Lower lobe of right lung (tissue), 2 donors: ENCODE data around the gene TCF7L2. TPM values are rescaled to one million over a fixed set of nuclear protein-coding genes. Genes with fewer than 3 reads are reported as not detected.

Source experiments
- ATAC-seq, 2 donors: fragments of 200-7000 bp; cut with Tn5 transposase; one replicate each; pipeline ENCODE4 v1.9.1; 2020 to 2022; ENCODE audit warnings: mild to moderate bottlenecking in 2 of 2, moderate library complexity in 2 of 2
- DNase-seq: peaks from one replicate; pipeline ENCODE4 v3.0.0-alpha.2; 2020
- H3K27ac ChIP-seq: fragments of 200-600 bp; one replicate; pipeline ENCODE4 v1.8.0; 2022
- H3K27me3 ChIP-seq: fragments of 200-600 bp; one replicate; pipeline ENCODE4 v1.8.0; 2022; ENCODE audit warnings: low read depth
- H3K36me3 ChIP-seq: fragments of 200-600 bp; one replicate; pipeline ENCODE4 v1.8.0; 2022; ENCODE audit warnings: mild to moderate bottlenecking
- H3K4me1 ChIP-seq: fragments of 200-600 bp; one replicate; pipeline ENCODE4 v1.8.0; 2022
- H3K4me3 ChIP-seq: fragments of 200-600 bp; one replicate; pipeline ENCODE4 v1.8.0; 2022; ENCODE audit warnings: mild to moderate bottlenecking
- H3K9me3 ChIP-seq: fragments of 200-600 bp; one replicate; pipeline ENCODE4 v1.8.0; 2022
- CTCF ChIP-seq: fragments of 200-600 bp; IDR thresholded peaks from one replicate; pipeline ENCODE4 v1.8.0; 2022; ENCODE audit warnings: antibody characterized with exemption, mild to moderate bottlenecking
- intact Hi-C: fragments of 100-400 bp; cut with DNase I; formaldehyde crosslinking; loops from one replicate; pipeline ENCODE4 v1.11.0; 2022
- total RNA-seq: library from RNA; stranded (reverse); fragmentation: NEBNext Ultra II Directional; extraction: Animal tissue kit (Norgen Biotek cat#: 25700); gene quantifications from one replicate; pipeline ENCODE4 v1.2.1, GENCODE V29; 2021
- donor health status: DM: no; HTN: yes; CAD: no; lungs with severe emphysema.

Gene TCF7L2
- total RNA-seq, 1 donor from 2014 or later, result 71.2 TPM

DNA sequence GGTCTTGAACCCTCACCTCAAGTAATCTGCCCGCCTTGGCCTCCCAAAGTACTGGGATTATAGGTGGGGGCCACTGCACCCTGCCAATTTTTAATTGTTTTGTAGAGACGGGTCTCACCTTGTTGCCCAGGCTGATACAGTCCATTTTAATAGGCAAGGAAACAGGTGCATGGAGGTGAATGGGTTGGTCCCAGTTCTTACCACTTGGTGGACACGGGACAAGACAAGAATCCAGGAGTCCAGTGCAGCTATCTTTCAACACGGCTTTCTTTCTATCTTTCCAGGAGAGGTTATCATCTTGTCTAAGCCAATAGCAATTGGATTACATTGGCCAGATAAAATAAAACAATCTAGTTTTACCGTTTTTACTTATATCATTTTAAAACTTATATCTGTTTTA is 23.8 kb downstream of the TCF7L2 start:
- ATAC-seq, result no peak
- Histone ChIP-seq H3K36me3 (peaks cover 29% of the 10 kb centered on the region), H3K4me1 (no peaks in the 10 kb centered on the region), H3K27ac (no peak overlapping the region), H3K4me3 (no peak overlapping the region), H3K27me3 (no peaks in the 10 kb centered on the region), H3K9me3 (no peaks in the 10 kb centered on the region)
- no peak for TF ChIP-seq CTCF
- no peak for DNase-seq
- intact Hi-C loops, result no loop called here

GRCh38 chr10:112977426-112977898 is 27.4 kb downstream of the TCF7L2 start:
- Histone ChIP-seq H3K36me3 (peaks cover 18% of the 10 kb centered on the region), H3K9me3 (no peaks in the 10 kb centered on the region), H3K4me3 (no peak overlapping the region), H3K27me3 (no peaks in the 10 kb centered on the region), H3K27ac (no peak overlapping the region), H3K4me1 (peaks cover 7% of the 10 kb centered on the region)
- intact Hi-C loops, result no loop called here
- no peak for TF ChIP-seq CTCF
- ATAC-seq, result no peak
- no peak for DNase-seq

DNA sequence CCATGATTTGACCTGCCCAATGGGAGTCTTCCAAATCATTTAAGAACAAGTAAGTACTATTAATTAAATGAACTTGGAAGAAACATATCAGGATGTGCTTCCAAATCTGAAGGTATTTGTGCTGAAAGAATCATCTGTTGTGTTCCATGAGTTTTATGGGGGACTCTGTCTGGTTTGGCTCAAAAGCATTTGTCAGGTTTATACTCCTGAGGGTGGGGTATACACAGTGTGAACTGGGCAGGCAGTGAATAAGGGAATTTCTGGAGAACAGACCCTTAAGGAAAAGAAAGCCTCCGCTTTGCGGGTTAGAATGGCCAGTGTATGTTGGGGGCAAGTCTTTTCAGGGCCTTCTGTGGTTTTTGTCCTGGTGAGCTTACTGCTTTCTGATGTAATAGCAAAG is 29.9 kb downstream of the TCF7L2 start:
- Histone ChIP-seq H3K4me1 (peaks cover 16% of the 10 kb centered on the region), H3K9me3 (no peaks in the 10 kb centered on the region), H3K4me3 (no peak overlapping the region), H3K27me3 (no peaks in the 10 kb centered on the region), H3K27ac (no peak overlapping the region), H3K36me3 (peaks cover 9% of the 10 kb centered on the region)
- DNase-seq (no peak), ATAC-seq (no peak)
- TF ChIP-seq CTCF, result no peak
- intact Hi-C loops, result no loop called here

DNA sequence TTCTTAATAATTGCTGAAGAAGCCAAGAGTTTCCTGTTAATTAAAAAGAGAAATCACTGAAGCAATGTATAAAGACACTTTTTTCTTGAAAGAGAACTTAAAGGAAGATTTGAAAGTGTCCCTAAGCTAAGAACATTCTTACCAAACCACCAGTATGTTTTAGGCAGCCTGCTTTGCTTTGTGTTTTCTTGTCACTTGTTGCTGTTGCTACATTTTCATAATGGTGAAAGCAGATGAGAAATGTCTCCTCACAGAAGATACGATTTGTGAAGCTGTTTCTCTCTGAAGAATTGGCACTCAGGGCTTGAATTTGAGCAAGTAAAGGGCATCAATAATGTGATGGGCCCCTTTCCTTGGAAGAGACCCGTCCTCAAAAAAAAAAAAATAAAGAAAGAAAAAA is 30.9 kb downstream of the TCF7L2 start:
- Histone ChIP-seq H3K27me3 (no peaks in the 10 kb centered on the region), H3K36me3 (peaks cover 9% of the 10 kb centered on the region)
- no peak for TF ChIP-seq CTCF

GRCh38 chr10:112981553-112981952 is 31.5 kb downstream of the TCF7L2 start:
- Histone ChIP-seq H3K4me1 (peaks cover 28% of the 10 kb centered on the region), H3K27ac (no peak overlapping the region), H3K36me3 (peaks cover 9% of the 10 kb centered on the region), H3K4me3 (no peak overlapping the region), H3K9me3 (no peaks in the 10 kb centered on the region), H3K27me3 (no peaks in the 10 kb centered on the region)
- intact Hi-C loops, result no loop called here
- no peak for TF ChIP-seq CTCF
- DNase-seq (no peak), ATAC-seq (no peak)

More for the DNA sequence above, 30.9 kb downstream of the TCF7L2 start:
- Histone ChIP-seq H3K4me1 (peaks cover 22% of the 10 kb centered on the region), H3K4me3 (no peak overlapping the region), H3K9me3 (no peaks in the 10 kb centered on the region), H3K27ac (no peak overlapping the region)
- ATAC-seq (no peak), DNase-seq (no peak)
- intact Hi-C loops, result no loop called here
